Mucosa of descending colon (tissue), 3 donors: Measurements from ENCODE around the gene DOCK1. TPM values are rescaled to one million over a fixed set of nuclear protein-coding genes. Genes with fewer than 3 reads are reported as not detected.

Experiments
- ATAC-seq: fragments of 200-7000 bp; cut with Tn5 transposase; one replicate; pipeline ENCODE4 v1.9.1; 2020; ENCODE audit warnings: mild to moderate bottlenecking, moderate library complexity
- DNase-seq, 3 donors: peaks; one replicate each; pipeline ENCODE4 v3.0.0-alpha.2; 2020
- H3K36me3 ChIP-seq: fragments of 200-600 bp; one replicate; pipeline ENCODE4 v1.8.0; 2021; ENCODE audit warnings: low read depth, mild to moderate bottlenecking
- H3K4me1 ChIP-seq: fragments of 200-600 bp; one replicate; pipeline ENCODE4 v1.8.0; 2021; ENCODE audit warnings: low read depth, mild to moderate bottlenecking
- H3K4me3 ChIP-seq: fragments of 200-600 bp; one replicate; pipeline ENCODE4 v1.8.0; 2021; ENCODE audit warnings: mild to moderate bottlenecking
- H3K9me3 ChIP-seq: fragments of 200-600 bp; one replicate; pipeline ENCODE4 v1.8.0; 2021; ENCODE audit warnings: mild to moderate bottlenecking
- intact Hi-C, 2 donors: fragments of 100-400 bp; cut with DNase I in 1 of 2; cut with micrococcal nuclease in 1 of 2; formaldehyde crosslinking; loops; one replicate each; pipeline versions ENCODE4 v1.11.0 to v1.11.1; 2022; cut with DNase I, micrococcal nuclease
- total RNA-seq, 3 donors: library from RNA; stranded (reverse); fragmentation: NEBNext Ultra II Directional in 2 of 3; extraction: Animal tissue kit (Norgen Biotek cat#: 25700) in 2 of 3; gene quantifications; one replicate each; pipeline versions ENCODE4 v1.2.1 to v1.2.4, GENCODE V29; 2021 to 2023
- TF ChIP-seq, protein P1 (sequence below): fragments of 200-600 bp; IDR thresholded peaks from one replicate; pipeline ENCODE4 v1.8.0; 2022; ENCODE audit warnings: antibody characterized with exemption, mild to moderate bottlenecking
- donor health status: DM: no; HTN: no; CAD: no; lungs with moderate emphysema.
- donor health status: DM: no; HTN: no; CAD: no.
- donor health status: DM: no; HTN: yes; CAD: no.

DOCK1 gene
- total RNA-seq, 3 donors from 2014 or later = 56.5 to 103 (median 74.1) TPM

DNA sequence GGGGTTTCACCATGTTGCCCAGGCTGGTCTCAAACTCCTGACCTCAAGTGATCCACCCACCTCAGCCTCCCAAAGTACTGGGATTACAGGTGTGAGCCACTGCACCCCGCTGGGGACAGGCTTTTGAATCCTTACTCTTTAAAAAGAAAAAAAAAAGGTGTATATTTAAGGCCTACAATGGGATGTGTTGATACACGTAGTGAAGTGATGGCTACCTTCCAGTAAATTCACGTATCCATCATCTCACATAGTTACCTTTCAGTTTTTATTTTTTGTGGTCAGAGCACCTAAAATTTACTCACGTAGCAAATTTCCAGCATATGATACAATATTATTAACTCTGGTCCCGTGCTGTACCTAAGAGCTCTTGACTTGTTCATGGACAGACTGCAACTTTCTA lies 410.7 kb downstream of the DOCK1 start:
- intact Hi-C loops = no loop called here
- DNase-seq (no peak), ATAC-seq (no peak)
- Histone ChIP-seq H3K36me3 (no peaks in the 10 kb centered on the region), H3K4me1 (no peaks in the 10 kb centered on the region), H3K9me3 (no peaks in the 10 kb centered on the region), H3K4me3 (no peak overlapping the region)
- TF ChIP-seq, protein P1, sequence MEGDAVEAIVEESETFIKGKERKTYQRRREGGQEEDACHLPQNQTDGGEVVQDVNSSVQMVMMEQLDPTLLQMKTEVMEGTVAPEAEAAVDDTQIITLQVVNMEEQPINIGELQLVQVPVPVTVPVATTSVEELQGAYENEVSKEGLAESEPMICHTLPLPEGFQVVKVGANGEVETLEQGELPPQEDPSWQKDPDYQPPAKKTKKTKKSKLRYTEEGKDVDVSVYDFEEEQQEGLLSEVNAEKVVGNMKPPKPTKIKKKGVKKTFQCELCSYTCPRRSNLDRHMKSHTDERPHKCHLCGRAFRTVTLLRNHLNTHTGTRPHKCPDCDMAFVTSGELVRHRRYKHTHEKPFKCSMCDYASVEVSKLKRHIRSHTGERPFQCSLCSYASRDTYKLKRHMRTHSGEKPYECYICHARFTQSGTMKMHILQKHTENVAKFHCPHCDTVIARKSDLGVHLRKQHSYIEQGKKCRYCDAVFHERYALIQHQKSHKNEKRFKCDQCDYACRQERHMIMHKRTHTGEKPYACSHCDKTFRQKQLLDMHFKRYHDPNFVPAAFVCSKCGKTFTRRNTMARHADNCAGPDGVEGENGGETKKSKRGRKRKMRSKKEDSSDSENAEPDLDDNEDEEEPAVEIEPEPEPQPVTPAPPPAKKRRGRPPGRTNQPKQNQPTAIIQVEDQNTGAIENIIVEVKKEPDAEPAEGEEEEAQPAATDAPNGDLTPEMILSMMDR = no peak

DNA sequence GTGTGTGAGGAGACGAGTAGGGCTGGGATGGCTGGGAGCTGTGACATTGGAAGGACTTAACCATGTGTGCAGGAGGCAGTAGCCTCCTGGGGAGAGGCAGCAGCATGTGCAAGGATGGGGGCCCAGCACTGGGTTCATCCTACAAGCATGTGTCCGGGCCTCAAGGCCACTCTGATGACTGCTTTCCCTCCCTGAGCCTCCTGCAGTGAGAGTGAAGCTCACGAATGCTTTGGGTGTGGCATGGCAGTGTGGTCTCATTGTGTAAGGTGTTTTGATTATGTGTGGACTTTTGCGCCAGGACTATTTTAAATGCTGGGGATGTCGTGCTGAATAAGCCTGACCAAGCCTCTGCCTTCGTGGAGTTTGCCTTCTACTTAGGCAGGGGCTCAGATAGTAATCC lies 413.2 kb downstream of the DOCK1 start:
- intact Hi-C loops = no loop called here
- no peaks in the 10 kb centered on the region for H3K36me3 ChIP-seq
- TF ChIP-seq, protein P1 = no peak
- DNase-seq = no peak
- H3K4me3 ChIP-seq = no peak overlapping the region
- no peak for ATAC-seq
- H3K9me3 ChIP-seq = no peaks in the 10 kb centered on the region
- no peaks in the 10 kb centered on the region for H3K4me1 ChIP-seq

DNA sequence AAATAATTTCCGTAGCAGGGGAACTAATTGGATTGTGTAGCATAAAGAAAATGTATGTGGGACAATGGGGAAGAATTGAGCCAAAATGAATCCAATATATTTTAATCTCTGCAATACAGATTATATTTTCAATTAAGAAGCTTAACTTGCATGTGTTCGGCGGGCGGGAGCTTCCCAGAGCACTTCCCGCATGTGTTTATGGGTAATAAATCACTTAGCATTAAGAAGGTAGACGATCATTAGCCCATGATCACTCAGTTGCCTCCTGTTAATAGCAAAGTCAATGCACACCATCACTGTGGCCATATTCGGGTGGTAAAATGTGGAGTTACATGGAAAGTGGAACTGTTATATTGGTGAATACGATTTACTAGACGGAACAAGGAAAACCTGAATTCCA lies 414.0 kb downstream of the DOCK1 start:
- TF ChIP-seq, protein P1 = no peak
- DNase-seq = no peak
- H3K4me3 ChIP-seq = no peak overlapping the region
- no peaks in the 10 kb centered on the region for H3K36me3 ChIP-seq
- ATAC-seq = no peak
- intact Hi-C loops = no loop called here
- no peaks in the 10 kb centered on the region for H3K9me3 ChIP-seq
- H3K4me1 ChIP-seq = no peaks in the 10 kb centered on the region

DNA sequence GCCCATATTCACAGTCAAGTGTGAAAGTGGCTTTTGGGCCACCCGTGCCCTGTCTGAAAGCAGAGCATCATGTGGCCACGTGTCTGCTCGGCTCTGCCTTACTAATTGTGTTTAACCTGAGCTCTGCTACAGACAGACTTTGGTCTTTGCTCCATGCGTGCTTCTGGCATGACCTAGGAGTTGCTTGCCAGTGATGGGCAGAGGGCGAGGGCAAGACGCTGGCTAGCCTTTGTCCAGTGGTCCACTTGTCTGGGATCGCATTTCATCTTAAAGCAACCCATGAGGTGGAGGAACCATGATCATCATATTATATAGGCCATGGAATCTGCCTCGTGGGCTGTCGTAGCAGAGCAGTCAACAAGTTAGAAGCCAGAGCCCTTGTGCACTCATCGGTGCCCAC lies 414.5 kb downstream of the DOCK1 start:
- ATAC-seq (no peak), DNase-seq (no peak)
- no peaks in the 10 kb centered on the region for H3K4me1 ChIP-seq
- no peak overlapping the region for H3K4me3 ChIP-seq
- TF ChIP-seq, protein P1 = no peak
- H3K36me3 ChIP-seq = no peaks in the 10 kb centered on the region
- intact Hi-C loops = no loop called here
- no peaks in the 10 kb centered on the region for H3K9me3 ChIP-seq

DNA sequence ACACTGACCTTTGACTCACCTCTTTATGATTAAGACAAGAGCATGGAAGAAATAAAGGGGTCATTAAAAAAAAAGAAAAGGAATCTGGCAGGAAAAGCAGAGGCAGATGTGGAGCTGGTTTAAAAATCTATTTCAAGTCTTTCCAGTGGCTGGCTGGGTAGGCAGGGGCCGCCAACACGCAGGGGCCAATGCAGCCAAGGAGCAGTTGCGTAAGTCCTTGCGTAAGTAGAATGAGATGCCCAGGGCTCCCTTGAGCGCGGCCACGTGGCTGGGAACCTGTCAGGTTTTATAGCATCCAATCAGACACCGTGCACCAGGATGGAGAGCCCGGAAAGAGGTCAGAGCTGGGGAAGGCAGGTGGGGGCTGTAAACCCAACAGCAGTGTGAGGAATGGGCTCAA lies 414.9 kb downstream of the DOCK1 start:
- Histone ChIP-seq H3K4me1 (no peaks in the 10 kb centered on the region), H3K36me3 (no peaks in the 10 kb centered on the region), H3K9me3 (no peaks in the 10 kb centered on the region), H3K4me3 (no peak overlapping the region)
- DNase-seq = no peak
- TF ChIP-seq, protein P1 = no peak
- intact Hi-C loops = no loop called here
- ATAC-seq = no peak

DNA sequence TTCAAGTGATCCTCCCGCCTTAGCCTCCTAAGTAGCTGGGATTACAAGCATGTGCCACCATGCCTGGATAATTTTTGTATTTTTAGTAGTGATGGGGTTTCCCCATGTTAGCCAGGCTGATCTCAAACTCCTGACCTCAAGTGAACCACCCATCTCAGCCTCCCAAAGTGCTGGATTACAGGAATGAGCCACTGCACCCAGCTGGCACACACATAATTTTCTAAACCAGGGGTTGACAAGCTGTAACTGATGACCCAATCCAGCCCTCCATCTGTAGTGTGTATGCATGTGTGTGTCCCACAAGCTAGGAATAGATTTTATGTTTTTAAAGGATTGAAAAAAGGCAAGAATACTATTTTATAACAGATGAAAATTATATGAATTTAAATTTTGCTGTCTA lies 417.1 kb downstream of the DOCK1 start:
- TF ChIP-seq, protein P1 = no peak
- Histone ChIP-seq H3K9me3 (no peaks in the 10 kb centered on the region), H3K36me3 (no peaks in the 10 kb centered on the region), H3K4me3 (no peak overlapping the region), H3K4me1 (no peaks in the 10 kb centered on the region)
- DNase-seq (no peak), ATAC-seq (no peak)
- intact Hi-C loops = no loop called here
